ENCODE measurements around the gene HEPN1.

The HEPN1 gene

GRCh38 chr11:124918950-124919349 lies at the start of gene HEPN1:
HEPN1 (plus strand) TSS chr11:124919250.
- no peak for DNase-seq

DNA sequence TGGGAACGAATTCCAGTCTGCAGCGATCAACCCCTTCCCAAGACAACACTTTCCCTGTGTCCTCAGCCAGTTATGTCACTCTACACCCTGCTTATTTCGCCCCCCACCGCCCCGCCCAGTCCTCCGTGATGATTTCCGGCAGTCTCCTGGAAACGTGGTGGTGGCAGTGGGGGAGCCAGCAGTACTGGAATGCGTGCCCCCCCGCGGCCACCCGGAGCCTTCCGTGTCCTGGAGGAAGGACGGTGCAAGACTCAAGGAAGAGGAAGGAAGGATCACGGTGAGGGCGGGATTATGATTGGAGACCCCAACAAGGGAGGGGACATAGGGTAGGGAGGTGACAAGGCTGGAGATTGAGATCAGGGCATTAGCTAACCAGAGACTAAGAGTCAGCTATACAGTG lies 49.7 kb upstream of the HEPN1 start:
- DNase-seq: no peak

GRCh38 chr11:124869856-124870387 lies 49.1 kb upstream of the HEPN1 start:
- DNase-seq: no peak

DNA sequence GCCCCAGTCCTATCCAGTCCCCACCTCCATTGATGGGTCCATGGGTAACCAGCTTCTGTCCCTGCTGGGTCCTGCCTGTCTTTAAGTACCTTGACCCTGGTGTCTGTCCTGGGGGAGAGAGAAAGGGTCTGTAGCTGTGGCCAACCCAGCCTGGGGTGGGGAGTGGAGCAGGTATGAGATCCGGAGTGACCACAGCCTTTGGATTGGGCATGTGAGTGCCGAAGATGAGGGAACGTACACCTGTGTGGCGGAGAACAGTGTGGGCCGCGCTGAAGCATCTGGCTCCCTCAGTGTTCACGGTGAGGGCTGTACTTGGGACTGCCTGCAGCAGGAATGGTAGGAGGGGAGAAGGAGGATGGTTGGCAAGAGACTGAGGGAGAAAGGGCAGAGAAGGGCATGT lies 48.6 kb upstream of the HEPN1 start:
- no peak for DNase-seq

GRCh38 chr11:124872280-124872679 lies 46.8 kb upstream of the HEPN1 start:
- no peak for DNase-seq

DNA sequence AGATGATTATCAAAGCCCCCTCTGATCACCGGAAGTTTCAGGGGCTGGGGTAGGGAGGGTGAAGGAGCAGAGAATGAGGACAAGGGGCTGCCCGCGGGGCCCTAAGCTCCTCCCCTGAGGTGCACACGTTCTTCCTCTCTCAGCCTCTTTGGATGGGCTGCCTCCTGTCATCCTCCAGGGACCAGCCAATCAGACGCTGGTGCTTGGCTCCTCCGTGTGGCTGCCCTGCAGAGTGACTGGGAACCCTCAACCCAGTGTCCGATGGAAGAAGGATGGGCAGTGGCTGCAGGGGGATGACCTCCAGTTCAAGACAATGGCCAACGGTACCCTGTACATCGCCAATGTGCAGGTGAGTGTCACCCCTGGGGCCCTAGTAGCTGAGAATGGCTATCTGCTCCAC lies 46.3 kb upstream of the HEPN1 start:
- no peak for DNase-seq

DNA sequence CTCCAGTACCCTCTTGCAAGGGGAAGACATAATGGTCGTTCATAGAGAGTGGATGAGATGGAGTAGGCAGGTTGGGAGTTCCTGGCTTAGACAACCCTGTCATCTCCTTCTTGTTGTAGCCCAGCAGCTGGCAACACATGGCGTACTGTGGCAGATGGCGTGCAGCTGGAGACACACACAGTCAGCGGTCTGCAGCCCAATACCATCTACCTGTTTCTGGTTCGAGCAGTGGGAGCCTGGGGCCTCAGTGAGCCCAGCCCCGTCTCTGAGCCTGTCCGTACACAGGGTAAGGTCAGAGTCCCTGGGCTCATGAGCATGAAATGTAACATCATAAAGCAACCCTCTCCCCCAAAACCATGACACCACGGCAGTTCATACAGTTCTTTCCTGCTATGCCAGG lies 45.1 kb upstream of the HEPN1 start:
- no peak for DNase-seq

- DNase-seq: no peak
Observed at GRCh38 chr11:124874571-124875255, 44.3 kb upstream of the HEPN1 start.

DNA sequence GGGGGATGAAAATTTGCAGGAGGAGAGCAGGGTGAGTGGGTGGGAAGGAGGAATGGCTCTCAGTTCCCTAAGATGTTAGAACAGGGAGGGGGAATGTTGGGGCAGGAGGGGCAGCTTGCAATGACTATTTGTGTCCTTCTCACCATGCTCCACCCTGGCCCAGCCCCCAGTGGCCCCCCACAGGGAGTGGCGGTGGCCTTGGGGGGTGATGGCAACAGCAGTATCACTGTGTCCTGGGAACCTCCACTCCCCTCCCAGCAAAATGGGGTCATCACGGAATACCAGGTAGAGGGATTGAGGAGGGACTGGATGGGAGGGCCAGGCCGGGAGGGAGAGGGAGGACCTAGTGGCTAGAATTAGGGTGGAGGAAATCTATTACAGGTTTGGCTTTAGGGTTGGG lies 43.6 kb upstream of the HEPN1 start:
- DNase-seq: no peak

GRCh38 chr11:124875943-124876817 lies 42.9 kb upstream of the HEPN1 start:
- no peak for DNase-seq

- DNase-seq: no peak
Observed at GRCh38 chr11:124876818-124877630, 42.0 kb upstream of the HEPN1 start.

GRCh38 chr11:124877631-124877909 lies 41.5 kb upstream of the HEPN1 start:
- no peak for DNase-seq

- DNase-seq: no peak
Observed at GRCh38 chr11:124877910-124878758, 40.9 kb upstream of the HEPN1 start.

DNA sequence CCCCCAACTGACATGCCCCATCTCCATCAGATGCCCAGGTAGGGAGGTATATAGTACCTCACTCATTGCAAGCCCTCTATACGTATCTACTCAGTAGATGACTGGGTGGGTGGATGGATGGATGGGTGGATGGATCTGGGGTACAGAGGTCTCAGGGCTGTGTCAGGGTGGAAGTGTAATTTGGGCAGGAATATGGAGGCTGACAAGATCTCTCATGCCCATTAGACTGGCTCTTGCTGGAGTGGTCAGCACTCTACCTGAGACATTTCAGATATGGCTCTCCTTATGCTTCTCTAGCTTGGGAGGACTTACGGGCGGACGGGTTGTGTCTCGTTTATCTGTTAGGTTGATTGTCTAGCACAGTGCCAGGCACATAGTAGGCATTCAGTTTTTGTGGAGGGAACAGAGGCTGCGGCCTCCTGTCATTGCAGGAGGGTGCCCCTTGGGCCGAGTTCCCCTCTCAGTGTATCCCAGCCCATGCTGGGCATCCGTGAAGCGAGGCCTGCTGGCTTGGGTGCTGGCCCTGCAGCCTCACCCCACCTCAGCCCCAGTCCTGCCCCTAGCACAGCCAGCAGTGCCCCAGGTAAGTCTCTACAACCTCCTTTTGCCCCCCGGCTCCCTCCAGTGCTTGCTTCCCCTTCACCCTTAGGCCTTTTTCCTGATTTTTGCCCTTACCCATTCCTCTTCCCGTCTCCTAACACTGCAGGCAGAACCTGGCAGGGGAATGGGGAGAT lies 40.1 kb upstream of the HEPN1 start:
- DNase-seq: no peak

DNA sequence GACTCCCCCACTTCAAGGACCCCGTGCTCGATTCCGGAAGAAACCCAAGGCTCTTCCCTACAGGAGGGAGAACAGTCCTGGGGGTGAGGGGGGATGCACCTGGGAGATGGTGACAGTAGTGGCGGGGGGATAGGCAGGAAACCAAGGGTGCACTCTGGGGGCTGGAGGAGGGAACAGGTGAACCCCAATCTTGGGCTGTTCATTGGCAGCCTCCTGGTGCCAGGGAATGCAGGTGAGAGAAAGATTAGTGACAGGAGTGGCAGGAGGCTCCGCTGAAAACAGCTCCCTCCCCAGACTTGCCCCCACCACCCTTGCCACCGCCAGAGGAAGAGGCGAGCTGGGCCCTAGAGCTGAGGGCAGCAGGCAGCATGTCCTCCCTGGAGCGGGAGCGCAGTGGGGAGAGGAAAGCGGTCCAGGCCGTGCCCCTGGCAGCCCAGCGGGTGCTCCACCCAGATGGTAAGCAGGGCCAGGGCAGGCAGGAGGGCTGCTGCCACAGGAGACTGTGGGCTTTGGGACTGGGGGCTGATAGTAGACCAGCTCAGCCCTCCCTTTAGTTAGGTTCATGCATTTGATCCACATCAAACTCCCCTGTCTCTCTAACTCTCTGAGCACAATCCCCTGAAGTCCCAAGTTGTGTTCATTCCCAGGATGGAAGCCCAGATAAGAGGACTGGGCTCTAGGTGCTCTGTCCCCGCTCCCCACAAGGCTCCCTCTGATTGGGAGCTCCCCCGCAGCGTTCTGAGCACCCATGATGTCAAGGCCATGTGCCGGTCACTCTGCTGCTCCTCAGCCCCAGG lies 39.4 kb upstream of the HEPN1 start:
- no peak for DNase-seq

DNA sequence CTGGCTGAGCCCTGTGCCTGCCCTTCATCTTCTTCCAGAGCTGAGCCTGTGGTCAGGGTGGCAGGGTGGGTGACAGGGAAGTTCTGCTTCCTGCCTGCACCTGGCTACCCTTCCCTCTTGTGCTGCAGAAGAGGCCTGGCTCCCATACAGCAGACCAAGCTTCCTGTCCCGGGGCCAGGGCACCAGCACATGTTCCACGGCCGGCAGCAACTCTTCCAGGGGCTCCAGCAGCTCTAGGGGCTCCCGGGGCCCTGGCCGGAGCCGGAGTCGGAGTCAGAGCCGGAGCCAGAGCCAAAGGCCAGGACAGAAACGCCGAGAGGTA lies 38.8 kb upstream of the HEPN1 start:
- DNase-seq: no peak

DNA sequence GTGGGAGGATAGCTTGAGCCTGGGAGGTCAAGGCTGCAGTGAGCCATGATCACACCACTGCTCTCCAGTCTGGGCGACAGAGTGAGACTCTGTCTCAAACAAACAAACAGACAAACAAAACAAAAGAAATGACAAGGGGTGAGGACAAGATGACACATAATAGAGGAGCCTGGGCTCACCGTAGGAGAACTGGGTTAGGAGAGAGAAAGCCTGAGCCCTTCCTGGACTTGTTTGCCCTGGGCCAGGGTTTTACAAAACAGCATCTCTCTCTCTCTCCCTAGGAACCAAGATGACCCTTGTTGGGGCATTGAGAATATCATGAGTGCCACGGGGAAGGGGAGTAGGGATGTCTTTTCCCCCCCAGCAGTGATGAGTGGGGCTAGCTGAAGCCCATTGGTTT lies 38.1 kb upstream of the HEPN1 start:
- DNase-seq: no peak

GRCh38 chr11:124882339-124883071 lies 36.5 kb upstream of the HEPN1 start:
- no peak for DNase-seq

DNA sequence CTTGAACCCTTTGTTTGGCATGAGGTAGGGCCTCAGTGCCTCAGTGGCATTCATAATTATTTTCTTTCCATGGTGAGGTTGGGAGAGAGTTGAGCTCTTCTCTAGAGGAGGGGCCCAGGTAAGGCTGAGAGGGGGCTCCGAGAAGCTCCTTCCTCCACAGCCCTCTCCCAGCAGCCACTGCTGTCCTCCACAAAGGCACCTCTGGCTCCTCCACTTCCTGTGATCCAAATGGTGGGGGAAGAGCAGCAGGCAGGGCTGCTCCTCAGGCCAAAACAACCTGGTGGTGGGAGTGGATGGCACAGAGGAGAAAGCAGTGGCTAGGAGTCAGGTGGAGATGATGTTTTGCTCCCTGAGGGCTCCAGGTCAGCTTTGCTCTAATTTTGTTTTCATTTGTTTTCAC lies 34.7 kb upstream of the HEPN1 start:
- DNase-seq: no peak

GRCh38 chr11:124884869-124885479 lies 34.1 kb upstream of the HEPN1 start:
- DNase-seq: no peak

Measured in NCI-H2029 treated with DMSO at 0.1 percent for 48 hours (cell line).